IPS-18c (cell line): ENCODE results near the gene MYL10.

ENCODE experiments used
- H3K4me3 ChIP-seq: 2 replicates; pipeline ENCODE4 v1.7.0; 2013; ENCODE audit warnings: low read depth, mild to moderate bottlenecking, low read length, moderate library complexity; ENCODE audit not compliant: insufficient read depth
- H3K9me3 ChIP-seq: one replicate; pipeline ENCODE4 v1.6.1; 2013; ENCODE audit warnings: mild to moderate bottlenecking, low read length, moderate library complexity; ENCODE audit not compliant: control insufficient read depth, insufficient read depth

Gene MYL10

DNA sequence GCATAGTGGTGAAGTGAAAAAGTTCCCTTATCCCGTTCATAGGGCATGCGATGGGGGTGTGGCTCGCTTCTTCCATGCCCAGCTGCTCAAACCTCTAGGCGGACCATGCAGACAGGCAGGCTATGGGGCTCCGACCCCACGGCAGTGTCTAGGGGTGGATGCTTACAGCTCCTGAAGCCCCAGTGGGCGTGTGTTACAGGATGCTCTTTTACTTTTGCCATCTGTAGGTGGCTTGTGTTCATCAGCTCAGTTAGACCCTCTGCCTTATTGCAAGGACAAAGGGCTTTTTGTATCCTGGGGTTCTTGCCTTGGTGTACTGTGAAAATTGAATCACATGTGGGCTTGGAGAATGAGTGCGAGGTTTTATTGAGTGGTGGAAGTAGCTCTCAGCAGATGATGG is at the start of gene MYL10:
TSS of gene MYL10 (minus strand) at position 126 of the 400 bp plus-strand sequence. CDS start 178 bp downstream, outside the sequence.
- peaks cover 4% of the 10 kb centered on the region for H3K9me3 ChIP-seq
- no peak within 1 kb of the TSS for H3K4me3 ChIP-seq

DNA sequence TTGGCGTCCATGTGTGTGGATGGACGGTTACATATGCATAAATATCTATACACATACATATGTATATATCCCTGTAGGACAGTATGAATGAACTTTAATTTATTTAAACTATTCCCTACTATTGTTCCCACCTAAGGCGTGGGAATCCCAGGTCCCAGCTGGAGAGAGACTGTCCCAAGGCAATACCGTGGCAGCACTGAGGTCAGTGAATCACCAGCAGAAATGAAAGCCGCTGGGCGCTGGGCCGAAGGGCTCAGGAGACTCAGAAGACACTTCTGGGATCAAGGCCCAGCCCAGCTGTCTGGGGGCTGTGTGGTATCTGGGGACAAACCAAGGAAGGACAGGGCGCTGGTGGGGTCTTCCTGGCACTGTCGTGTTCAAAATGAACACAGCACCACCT is 49.6 kb upstream of the MYL10 start:
- Histone ChIP-seq H3K4me3 (no peak overlapping the region), H3K9me3 (no peaks in the 10 kb centered on the region)

DNA sequence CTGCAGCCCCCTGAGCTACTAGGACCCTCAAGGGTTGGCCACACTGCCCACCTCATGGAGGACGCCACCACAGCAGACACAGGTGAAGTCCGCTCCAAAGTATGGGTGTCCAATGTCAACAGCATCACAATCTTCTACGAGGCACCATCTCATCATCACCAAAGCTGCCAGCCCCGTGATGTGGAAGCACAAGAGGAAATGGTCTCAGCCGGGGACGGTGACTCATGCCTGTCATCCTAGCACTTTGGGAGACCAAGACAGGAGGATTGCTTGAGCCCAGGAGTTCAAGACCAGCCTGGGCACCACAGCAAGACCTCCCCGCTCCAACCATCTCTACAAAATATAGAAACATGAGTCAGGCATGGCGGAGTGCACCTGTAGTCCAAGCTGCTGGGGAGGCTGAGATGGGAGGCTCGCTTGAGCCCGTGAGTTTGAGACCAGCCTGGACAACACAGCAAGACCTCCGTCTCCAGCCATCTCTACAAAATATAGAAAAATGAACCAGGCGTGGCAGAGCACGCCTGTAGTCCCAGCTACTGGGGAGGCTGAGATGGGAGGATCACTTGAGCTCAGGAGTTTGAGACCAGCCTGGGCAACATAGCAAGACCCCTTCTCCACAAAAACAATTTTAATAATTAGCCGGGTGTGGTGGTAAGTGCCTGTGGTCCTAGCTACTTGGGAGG is 48.8 kb upstream of the MYL10 start:
- no peaks in the 10 kb centered on the region for H3K9me3 ChIP-seq
- no peak overlapping the region for H3K4me3 ChIP-seq

DNA sequence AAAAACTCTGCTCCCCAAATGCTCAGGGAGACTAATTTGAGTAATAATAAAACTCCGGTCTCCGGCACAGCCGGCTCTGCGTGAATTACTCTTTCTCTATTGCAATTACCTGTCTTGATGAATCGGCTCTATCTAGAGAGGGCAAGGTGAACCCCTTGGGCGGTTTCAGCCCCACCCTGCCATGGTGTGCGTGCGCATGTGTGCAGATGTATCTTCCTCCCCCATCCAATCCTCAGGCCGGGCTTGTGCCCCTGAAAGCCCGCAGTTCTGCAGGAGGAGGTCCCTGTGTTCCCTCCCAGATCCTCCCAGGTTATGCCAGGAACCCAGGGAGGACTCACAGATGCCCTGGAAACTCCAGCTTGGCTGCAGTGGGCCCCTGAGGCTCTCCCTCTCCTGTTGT is 48.3 kb upstream of the MYL10 start:
- H3K9me3 ChIP-seq = no peaks in the 10 kb centered on the region

DNA sequence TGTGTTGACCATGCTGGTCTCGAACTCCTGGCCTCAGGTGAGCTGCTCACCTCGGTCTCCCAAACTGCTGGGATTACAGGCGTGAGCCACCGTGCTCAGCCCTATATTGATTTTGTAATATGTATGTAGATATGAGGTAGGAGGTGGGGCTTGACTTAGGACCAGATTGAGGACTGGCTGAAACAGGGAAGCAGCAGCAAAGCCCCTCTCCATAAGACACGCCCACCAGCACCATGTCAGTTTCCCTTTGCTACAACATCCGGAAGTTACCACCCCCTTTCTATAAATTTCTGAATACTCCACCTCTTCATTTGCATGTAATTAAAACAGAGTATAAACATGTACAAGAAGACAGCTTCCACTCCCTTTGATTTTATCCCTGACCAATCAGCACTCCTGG is 47.9 kb upstream of the MYL10 start:
- H3K9me3 ChIP-seq = no peaks in the 10 kb centered on the region
- no peak overlapping the region for H3K4me3 ChIP-seq

More for the DNA sequence above, 48.3 kb upstream of the MYL10 start:
- H3K4me3 ChIP-seq = no peak overlapping the region

DNA sequence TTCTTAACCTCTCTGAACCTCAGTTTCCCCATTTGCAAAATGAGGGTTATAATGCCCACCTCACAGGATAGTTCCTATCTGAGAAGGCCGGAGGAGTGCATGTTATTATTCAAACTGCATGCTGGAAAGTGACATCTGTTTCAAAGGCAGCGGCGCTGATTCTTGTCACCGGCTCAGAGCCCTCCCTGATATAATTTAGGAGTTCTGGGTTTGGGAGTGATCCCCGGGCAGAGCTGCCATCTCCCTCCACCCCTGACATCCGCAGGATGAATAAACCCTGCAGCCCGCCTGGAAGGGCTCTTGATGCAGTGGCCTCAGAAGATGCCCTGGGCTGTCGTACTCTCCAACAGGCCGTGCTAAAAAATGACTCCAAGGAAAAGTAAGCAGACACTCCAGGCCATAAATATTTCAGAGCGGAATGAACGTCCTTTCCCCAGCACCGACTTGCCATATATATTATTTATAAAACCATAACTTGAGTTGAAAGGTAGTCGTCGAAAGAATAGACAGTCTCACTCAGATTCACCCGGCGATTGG is 47.0 kb upstream of the MYL10 start:
- Histone ChIP-seq H3K4me3 (no peak overlapping the region), H3K9me3 (no peaks in the 10 kb centered on the region)

DNA sequence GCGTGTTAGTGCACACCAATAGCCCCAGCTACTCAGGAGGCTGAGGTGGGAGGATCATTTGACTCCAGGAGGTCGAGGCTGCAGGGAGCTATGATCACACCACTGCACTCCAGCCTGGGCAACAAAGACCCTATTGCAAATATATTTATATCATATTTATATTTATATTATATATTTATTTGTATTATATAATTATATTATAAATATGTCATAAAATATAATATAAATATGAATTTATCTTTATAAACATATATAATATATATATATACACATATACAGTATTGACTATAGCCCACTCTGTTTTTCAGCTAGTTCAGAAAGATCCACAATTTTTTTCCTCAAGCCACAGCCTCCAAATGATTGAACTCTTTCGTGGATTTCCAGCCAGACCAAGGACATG is 45.3 kb upstream of the MYL10 start:
- Histone ChIP-seq H3K9me3 (no peaks in the 10 kb centered on the region), H3K4me3 (no peak overlapping the region)

DNA sequence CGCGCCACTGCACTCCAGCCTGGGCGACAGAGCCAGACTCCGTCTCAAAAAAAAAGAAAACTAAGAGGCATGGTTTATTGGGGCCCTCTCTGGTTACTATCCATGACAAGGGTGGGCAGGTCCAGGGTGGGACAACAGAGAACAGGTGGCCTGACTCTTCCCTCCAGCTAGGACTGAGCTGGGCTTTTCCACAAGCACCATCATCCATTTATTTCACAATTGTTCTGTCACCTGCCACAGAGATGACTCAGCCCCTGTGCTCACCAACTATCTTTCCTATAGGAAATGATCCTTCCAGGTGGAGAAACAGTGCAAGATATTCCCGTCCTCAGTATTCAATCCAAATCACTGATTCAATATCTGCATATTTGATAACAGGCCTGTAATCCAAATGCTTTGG is 44.9 kb upstream of the MYL10 start:
- H3K4me3 ChIP-seq = no peak overlapping the region

DNA sequence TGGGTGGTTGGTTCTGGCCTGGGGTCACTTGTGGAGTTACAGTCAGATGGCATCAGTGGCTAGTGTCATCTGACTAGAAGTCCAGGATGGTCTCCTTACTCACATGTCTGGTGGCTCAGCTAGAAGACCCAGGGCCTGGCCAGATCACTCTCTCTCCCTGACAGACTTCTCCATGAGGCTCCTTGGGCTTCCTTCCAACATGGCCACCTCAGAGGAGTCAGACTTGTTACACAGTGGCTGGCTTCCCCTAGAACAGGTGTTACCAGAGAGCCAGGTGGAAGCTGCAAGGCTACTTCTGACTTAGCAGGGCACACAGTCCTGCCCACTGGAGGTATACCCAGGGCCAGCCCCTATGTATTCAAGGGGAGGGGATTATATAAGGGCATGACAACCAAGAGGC is 44.2 kb upstream of the MYL10 start:
- Histone ChIP-seq H3K4me3 (no peak overlapping the region), H3K9me3 (no peaks in the 10 kb centered on the region)

More for the DNA sequence above, 44.9 kb upstream of the MYL10 start:
- no peaks in the 10 kb centered on the region for H3K9me3 ChIP-seq

DNA sequence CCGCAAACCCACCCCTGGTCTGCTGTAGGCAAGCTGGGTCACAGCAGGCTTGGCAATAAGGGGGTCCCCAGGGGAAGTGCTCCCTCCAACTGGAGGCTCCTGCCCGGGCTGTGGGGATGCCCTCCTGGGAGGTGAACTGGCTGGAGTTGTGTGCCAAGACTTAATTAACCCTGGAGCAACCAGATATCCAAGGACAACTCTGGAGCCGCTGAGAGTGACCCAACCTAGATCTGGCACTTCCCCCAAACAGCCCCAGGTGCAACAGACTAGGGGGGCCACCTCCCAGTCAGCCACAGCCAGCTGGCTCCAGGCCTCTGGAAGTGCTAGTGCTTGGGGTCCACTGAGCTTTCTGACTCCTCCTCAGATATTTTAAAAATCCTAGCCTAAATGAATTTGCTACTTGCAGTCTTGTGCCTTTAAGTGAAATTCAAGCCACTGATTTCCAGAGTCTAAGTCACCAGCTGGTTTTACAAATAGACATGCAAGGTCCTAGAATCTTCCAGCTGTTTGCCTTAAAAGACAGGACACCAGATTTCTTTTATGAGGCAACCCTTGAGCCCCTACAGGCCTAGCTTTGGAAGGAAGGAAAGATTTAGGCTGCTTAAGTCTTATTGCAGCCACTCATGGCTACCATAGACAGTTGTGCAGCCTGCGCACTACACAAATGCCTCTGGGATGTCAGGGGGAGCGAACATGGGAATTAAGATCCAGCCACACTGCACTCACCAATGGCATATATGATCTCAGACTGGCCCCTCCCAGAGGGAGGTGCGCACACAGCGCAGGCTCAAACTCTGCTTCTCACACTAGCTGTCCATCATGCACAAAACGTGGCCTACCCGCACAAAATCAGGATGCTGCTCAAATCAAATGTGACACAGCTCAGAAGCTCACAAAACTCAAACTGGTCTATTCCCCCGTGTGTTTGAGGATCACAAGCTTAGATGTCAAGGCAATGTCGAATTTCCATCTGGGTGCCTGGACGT is 42.6 kb upstream of the MYL10 start:
- Histone ChIP-seq H3K9me3 (no peaks in the 10 kb centered on the region), H3K4me3 (no peak overlapping the region)

DNA sequence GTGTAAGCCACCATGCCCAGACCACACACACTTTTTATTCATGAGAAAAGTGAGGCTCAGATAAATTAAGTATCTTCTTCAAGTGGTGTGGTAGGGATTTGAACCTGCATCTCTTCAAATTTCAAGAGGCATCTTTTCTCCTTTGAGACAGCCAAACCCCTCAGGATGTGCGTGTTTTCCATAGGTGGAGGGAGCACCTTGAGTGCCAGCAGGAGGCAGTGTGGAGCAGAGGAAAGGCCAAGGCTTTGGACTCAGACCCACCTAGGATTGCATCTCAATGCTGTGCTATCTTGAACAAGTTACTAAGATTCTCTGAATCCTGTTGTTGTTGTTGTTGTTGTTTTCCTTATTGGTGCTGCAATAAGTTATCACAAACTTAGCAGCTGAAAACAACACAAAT is 40.2 kb upstream of the MYL10 start:
- H3K9me3 ChIP-seq = no peaks in the 10 kb centered on the region
- H3K4me3 ChIP-seq = no peak overlapping the region

DNA sequence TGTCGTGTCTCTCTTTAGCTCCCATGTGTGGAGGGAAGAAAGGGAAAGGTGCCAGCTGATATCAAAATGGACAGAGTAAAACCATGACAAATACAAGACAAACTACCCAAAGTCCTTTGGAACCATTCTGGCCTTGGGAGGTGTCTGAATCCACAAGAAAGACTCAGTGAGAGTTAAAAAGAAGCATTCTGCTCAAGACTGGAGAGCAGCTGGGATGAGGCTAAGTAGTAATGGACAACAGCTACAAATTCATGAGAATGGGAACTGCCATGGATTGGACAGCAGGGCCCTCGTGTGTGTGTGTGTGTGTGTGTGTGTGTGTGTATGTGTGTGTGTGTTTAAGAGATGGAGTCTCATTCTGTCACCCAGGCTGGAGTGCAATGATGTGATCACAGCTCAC is 39.6 kb upstream of the MYL10 start:
- Histone ChIP-seq H3K4me3 (no peak overlapping the region), H3K9me3 (no peaks in the 10 kb centered on the region)

DNA sequence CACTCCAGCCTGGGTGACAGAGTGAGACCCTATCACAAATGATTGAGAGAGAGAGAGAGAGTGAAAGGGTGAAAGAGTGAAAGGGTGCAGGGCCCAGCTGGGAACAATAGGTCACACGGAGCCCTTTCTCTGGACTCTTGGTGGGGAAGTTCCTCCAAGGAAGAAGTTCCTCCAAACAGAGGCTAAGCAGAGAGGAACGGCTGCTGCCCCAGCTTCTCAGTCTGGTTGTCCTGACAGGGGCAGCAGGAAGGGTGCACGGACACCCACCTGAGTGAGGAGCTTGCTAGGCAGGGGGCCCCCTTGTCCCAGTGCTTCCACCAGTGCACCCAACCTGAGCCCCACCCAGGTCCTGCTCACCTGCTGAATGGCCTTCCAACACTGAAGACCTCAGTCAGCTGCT is 38.8 kb upstream of the MYL10 start:
- no peaks in the 10 kb centered on the region for H3K9me3 ChIP-seq

DNA sequence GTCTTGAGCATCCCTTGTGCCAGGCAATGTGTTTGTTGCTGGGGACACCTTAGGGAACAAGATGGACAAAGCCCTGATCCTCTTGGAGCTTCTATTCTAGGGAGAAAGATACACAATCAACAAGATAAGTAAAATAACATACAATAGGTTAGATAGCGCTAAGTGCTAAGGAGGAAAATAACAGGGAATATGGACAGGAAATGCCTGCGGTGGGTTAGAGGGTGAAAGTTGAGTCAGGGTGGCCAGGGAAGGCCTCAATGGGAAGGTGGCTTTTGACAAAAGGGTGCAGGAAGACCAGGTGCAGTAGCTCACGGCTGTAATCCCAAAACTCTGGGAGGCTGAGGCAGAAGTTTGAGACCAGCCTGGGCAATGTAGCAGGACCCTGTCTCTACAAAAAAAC is 38.3 kb upstream of the MYL10 start:
- H3K4me3 ChIP-seq = no peak overlapping the region
- H3K9me3 ChIP-seq = no peaks in the 10 kb centered on the region

More for the DNA sequence above, 38.8 kb upstream of the MYL10 start:
- H3K4me3 ChIP-seq = no peak overlapping the region

DNA sequence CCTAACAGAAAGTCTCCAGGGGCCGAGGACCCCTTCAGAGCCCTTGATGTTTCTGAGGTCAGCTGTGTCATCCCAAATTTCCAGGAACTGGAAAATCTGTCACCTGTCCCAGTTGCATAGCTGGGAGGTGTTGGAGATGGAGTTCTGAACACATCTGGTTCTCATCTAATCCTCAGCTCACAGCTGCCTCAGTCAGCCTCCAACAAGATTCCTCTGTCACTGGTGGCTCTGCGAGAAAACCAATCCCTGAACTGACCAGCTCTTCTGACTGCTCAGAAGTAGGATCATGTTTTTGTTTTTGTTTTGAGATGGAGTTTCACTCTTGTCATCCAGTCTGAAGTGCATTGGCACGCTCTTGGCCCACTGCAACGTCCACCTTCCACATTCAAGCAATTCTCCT is 37.6 kb upstream of the MYL10 start:
- H3K9me3 ChIP-seq = no peaks in the 10 kb centered on the region
- H3K4me3 ChIP-seq = no peak overlapping the region

DNA sequence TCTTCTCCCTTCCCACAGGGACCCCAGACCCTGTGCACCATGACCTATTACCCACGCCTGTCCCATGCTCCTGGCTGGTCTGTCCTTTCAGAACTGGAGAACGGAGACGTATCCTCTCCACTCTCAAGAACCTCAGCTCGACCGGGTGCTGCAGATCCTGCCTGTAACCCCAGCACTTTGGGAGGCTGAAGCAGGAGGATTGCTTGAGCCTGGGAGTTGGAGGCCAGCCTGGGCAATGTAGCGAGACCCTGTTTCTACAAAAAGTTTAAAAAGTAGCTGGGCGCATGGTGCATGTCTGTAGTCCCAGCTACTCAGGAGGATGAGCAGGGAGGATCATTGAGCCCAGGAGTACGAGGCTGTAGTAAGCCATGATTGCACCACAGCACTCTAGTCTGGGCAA is 37.2 kb upstream of the MYL10 start:
- Histone ChIP-seq H3K4me3 (no peak overlapping the region), H3K9me3 (no peaks in the 10 kb centered on the region)

DNA sequence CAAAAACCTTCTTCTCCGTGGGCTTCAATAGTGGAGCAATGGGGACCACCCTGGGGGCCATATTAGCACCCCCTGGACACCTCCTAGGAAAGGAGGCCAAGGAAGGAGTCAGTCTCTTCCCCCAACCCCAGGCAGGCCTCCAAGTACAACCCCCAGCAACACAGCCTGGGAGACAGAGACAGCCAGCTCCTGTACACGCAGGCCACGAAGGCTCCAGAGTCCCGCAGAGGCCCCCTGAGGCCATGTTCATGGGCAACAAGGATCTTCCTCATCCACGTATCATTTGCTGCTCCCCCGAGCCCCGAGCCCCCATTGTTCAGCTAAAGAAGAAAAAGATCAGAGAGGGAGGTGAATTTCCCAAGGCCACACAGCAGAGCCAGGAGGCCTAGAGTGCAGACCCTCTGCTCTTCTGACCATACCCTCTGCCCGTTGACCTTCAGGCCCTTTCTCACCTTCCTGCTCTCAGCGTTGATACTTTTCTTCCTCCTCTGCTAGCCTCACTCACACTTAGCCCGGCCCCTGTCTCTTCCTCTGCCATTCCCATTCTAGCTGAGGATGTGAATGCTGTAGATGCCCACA is 35.9 kb upstream of the MYL10 start:
- Histone ChIP-seq H3K4me3 (no peak overlapping the region), H3K9me3 (no peaks in the 10 kb centered on the region)

DNA sequence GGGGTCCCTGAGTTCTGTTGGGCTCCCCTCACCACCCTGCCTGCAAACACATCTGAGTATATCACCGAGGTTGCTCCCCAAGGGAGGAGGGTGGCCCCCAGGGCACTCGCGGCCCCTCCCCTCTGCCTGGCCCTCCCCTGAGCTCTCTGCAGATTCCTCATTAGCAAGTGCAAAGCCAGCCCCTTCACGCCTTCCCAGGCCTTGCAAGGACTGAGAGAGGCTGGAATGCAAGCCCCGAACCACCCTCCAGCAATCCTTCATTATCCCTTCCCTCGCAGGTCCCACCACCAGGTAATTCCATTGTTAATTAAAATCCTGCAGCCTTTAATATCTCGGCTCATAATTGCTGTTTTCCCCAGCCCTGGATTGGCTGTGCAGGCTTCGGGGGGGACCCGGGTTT is 35.3 kb upstream of the MYL10 start:
- Histone ChIP-seq H3K9me3 (no peaks in the 10 kb centered on the region), H3K4me3 (no peak overlapping the region)
